B cell (primary cell): ENCODE results near the gene GATA1.

Experiments
- CTCF ChIP-seq: fragments of 200-600 bp; IDR thresholded peaks from one replicate; pipeline ENCODE4 v1.8.0; 2022; ENCODE audit warnings: antibody characterized with exemption, mild to moderate bottlenecking
- EZH2 ChIP-seq: IDR thresholded peaks from 2 replicates; pipeline ENCODE4 v1.6.1; 2012; ENCODE audit warnings: borderline replicate concordance, low read depth, mild to moderate bottlenecking, moderate library complexity, low read length; ENCODE audit not compliant: insufficient read depth, poor library complexity, severe bottlenecking

GRCh38 chrX:48793935-48794334, 7.5 kb downstream of the GATA1 start:
- no peak for TF ChIP-seq CTCF
- no peak for TF ChIP-seq EZH2
